H9 (cell line): ENCODE data around the gene SSX4B. TPM values are rescaled to one million over a fixed set of nuclear protein-coding genes. Genes with fewer than 3 reads are reported as not detected.
"Not testable (repeated sequence)": the region's sequence is repeated elsewhere in the genome, so short reads cannot be mapped to it uniquely, and the experiment has no call there.

Source experiments
- DNase-seq: peaks from one replicate; pipeline ENCODE4 v3.0.0-alpha.2; 2017
- H2AFZ ChIP-seq: one replicate; pipeline ENCODE4 v1.6.1; 2013; ENCODE audit warnings: mild to moderate bottlenecking, low read length, control low read depth, moderate library complexity
- H2AK5ac ChIP-seq: 2 replicates; pipeline ENCODE4 v1.6.1; 2013; ENCODE audit warnings: low read length, control low read depth, mixed read lengths; ENCODE audit not compliant: insufficient read length
- H2BK120ac ChIP-seq: one replicate; pipeline ENCODE4 v1.6.1; 2013; ENCODE audit warnings: low read depth, mild to moderate bottlenecking, low read length, control low read depth, inconsistent platforms; ENCODE audit not compliant: poor library complexity, severe bottlenecking
- H2BK12ac ChIP-seq: 2 replicates; pipeline ENCODE4 v1.6.1; 2013; ENCODE audit warnings: low read length, control low read depth, mixed read lengths, low read depth; ENCODE audit not compliant: insufficient read length
- H2BK15ac ChIP-seq: 2 replicates; pipeline ENCODE4 v1.6.1; 2013; ENCODE audit warnings: low read depth, low read length, control low read depth
- H2BK20ac ChIP-seq: one replicate; pipeline ENCODE4 v1.6.1; 2013; ENCODE audit warnings: low read depth, mild to moderate bottlenecking, low read length, control low read depth, inconsistent platforms; ENCODE audit not compliant: poor library complexity, severe bottlenecking
- H2BK5ac ChIP-seq: 2 replicates; pipeline ENCODE4 v1.6.1; 2013; ENCODE audit warnings: low read length, control low read depth, mixed read lengths; ENCODE audit not compliant: insufficient read length
- H3K14ac ChIP-seq: 2 replicates; pipeline ENCODE4 v1.6.1; 2013; ENCODE audit warnings: low read length, control low read depth; ENCODE audit not compliant: insufficient read depth
- H3K18ac ChIP-seq: 2 replicates; pipeline ENCODE4 v1.6.1; 2013; ENCODE audit warnings: low read depth, mild to moderate bottlenecking, mixed read lengths, low read length, control low read depth; ENCODE audit not compliant: insufficient read length
- H3K23ac ChIP-seq: 2 replicates; pipeline ENCODE4 v1.6.1; 2013; ENCODE audit warnings: low read length, control low read depth, mixed read lengths, low read depth; ENCODE audit not compliant: insufficient read length
- H3K23me2 ChIP-seq: 2 replicates; pipeline ENCODE4 v1.6.1; 2013; ENCODE audit warnings: low read depth, mild to moderate bottlenecking, mixed read lengths, low read length, control low read depth; ENCODE audit not compliant: insufficient read length, poor library complexity, severe bottlenecking
- H3K27ac ChIP-seq: 2 replicates; pipeline ENCODE4 v1.5.1; 2013; ENCODE audit warnings: low read length, control low read depth, mixed read lengths, low read depth; ENCODE audit not compliant: insufficient read length
- H3K27me3 ChIP-seq: 2 replicates; pipeline ENCODE4 v1.6.1; 2013; ENCODE audit warnings: low read length, control low read depth, inconsistent platforms; ENCODE audit not compliant: insufficient read depth
- H3K4ac ChIP-seq: 2 replicates; pipeline ENCODE4 v1.6.1; 2013; ENCODE audit warnings: low read depth, mild to moderate bottlenecking, control low read depth, inconsistent platforms, low read length, moderate library complexity
- H3K4me1 ChIP-seq: 2 replicates; pipeline ENCODE4 v1.6.1; 2013; ENCODE audit warnings: low read length, control low read depth, inconsistent platforms; ENCODE audit not compliant: insufficient read depth
- H3K4me2 ChIP-seq: 2 replicates; pipeline ENCODE4 v1.6.1; 2013; ENCODE audit warnings: low read length, control low read depth, mixed read lengths; ENCODE audit not compliant: insufficient read length, insufficient read depth
- H3K56ac ChIP-seq: 2 replicates; pipeline ENCODE4 v1.6.1; 2013; ENCODE audit warnings: low read depth, mild to moderate bottlenecking, mixed read lengths, low read length, control low read depth; ENCODE audit not compliant: insufficient read length
- H3K79me1 ChIP-seq: 2 replicates; pipeline ENCODE4 v1.6.1; 2013; ENCODE audit warnings: low read depth, mild to moderate bottlenecking, moderate library complexity, low read length, control low read depth, inconsistent platforms; ENCODE audit not compliant: insufficient read depth, poor library complexity, severe bottlenecking
- H3K79me2 ChIP-seq: 2 replicates; pipeline ENCODE4 v1.6.1; 2013; ENCODE audit warnings: low read length, control low read depth, inconsistent platforms; ENCODE audit not compliant: insufficient read depth
- H3K9ac ChIP-seq: 2 replicates; pipeline ENCODE4 v1.6.1; 2013; ENCODE audit warnings: low read length, control low read depth, mixed read lengths; ENCODE audit not compliant: insufficient read length; ENCODE audit errors: extremely low read depth
- H3K9me3 ChIP-seq: one replicate; pipeline ENCODE4 v1.6.1; 2013; ENCODE audit warnings: low read depth, low read length, inconsistent platforms; ENCODE audit not compliant: control insufficient read depth
- H3T11ph ChIP-seq: one replicate; pipeline ENCODE4 v1.6.1; 2013; ENCODE audit warnings: mild to moderate bottlenecking, low read length, control low read depth, inconsistent platforms
- H4K20me1 ChIP-seq: one replicate; pipeline ENCODE4 v1.6.1; 2013; ENCODE audit not compliant: control insufficient read depth, insufficient read length, insufficient read depth
- H4K5ac ChIP-seq: 2 replicates; pipeline ENCODE4 v1.6.1; 2013; ENCODE audit warnings: low read depth, mild to moderate bottlenecking, mixed read lengths, low read length, control low read depth; ENCODE audit not compliant: insufficient read length
- H4K8ac ChIP-seq: replicated peaks from 2 replicates; pipeline ENCODE4 v1.6.1; 2013; ENCODE audit warnings: low read length, control low read depth, mixed read lengths, low read depth; ENCODE audit not compliant: insufficient read length
- H4K91ac ChIP-seq: 2 replicates; pipeline ENCODE4 v1.6.1; 2013; ENCODE audit warnings: low read depth, mild to moderate bottlenecking, moderate library complexity, mixed read lengths, low read length, control low read depth; ENCODE audit not compliant: insufficient read length
- H3K27ac Mint-ChIP-seq, 3 experiments: 2 replicates in 2 of 3; 3 replicates in 1 of 3; pipeline ENCODE4 v1.8.0; 2020 to 2021; ENCODE audit warnings: mixed read lengths in 3 of 3, mild to moderate bottlenecking in 1 of 3, moderate library complexity in 1 of 3
- H3K27me3 Mint-ChIP-seq: 2 replicates; pipeline ENCODE4 v1.8.0; 2021; ENCODE audit warnings: low read depth, mild to moderate bottlenecking, moderate library complexity, mixed read lengths
- H3K36me3 Mint-ChIP-seq, 3 experiments: 2 replicates in 2 of 3; 3 replicates in 1 of 3; pipeline ENCODE4 v1.8.0; 2020 to 2021; ENCODE audit warnings: low read depth in 3 of 3, mixed read lengths in 3 of 3; ENCODE audit not compliant: insufficient read depth in 1 of 3
- H3K4me1 Mint-ChIP-seq, 2 experiments: 2 replicates each; pipeline ENCODE4 v1.8.0; 2020; ENCODE audit warnings: mixed read lengths in 2 of 2
- H3K4me3 Mint-ChIP-seq, 2 experiments: 2 replicates in 1 of 2; 3 replicates in 1 of 2; pipeline ENCODE4 v1.8.0; 2020 to 2021; ENCODE audit warnings: mild to moderate bottlenecking in 2 of 2, mixed read lengths in 2 of 2, moderate library complexity in 1 of 2
- H3K9me3 Mint-ChIP-seq, 2 experiments: 2 replicates in 1 of 2; 3 replicates in 1 of 2; pipeline ENCODE4 v1.8.0; 2020; ENCODE audit warnings: mild to moderate bottlenecking in 2 of 2, mixed read lengths in 2 of 2, moderate library complexity in 1 of 2
- WGBS: extraction: QIAGEN DNeasy Blood & Tissue Kit; methylation state at CpG from one replicate; pipeline ENCODE4 v1.1.7; 2013; ENCODE audit warnings: missing lambda C conversion rate, low lambda C conversion rate, mixed read lengths; ENCODE audit not compliant: insufficient read length; ENCODE audit errors: extremely low coverage; 5-methylcytosine and 5-hydroxymethylcytosine counted together
- total RNA-seq: library from RNA; stranded (reverse); gene quantifications from 2 replicates; pipeline ENCODE4 v1.2.1, GENCODE V29; 2021

The SSX4B gene
- total RNA-seq, 1 experiment from 2014 or later = not detected

DNA sequence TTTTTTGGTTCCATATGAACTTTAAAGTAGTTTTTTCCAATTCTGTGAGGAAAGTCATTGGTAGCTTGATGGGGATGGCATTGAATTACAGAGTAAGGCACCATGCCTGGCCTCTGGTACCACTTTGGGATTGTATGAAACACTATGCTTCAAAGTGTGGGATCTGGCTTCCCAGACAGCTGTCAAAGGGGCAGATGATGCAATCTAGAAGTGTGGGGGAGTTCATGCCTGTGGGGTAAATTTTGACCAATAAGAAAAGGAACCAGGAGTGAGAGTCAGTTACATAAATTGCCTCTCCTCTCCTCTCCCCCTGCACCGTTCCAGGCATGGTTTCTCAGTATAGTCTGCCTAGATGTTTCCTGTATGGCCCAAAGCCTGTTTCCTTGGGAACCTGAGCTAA, 13.9 kb downstream of the SSX4B start:
- not testable (repeated sequence) for H3K18ac ChIP-seq, H3K23me2 ChIP-seq, H4K20me1 ChIP-seq, H2BK12ac ChIP-seq, H3K4ac ChIP-seq, H3K27ac ChIP-seq, H2AK5ac ChIP-seq, H3K4me1 ChIP-seq, H3K27me3 Mint-ChIP-seq, H2AFZ ChIP-seq, H2BK20ac ChIP-seq, H3T11ph ChIP-seq, H2BK15ac ChIP-seq, H3K79me1 ChIP-seq, H3K9me3 ChIP-seq, H4K91ac ChIP-seq, H3K9ac ChIP-seq, H3K4me2 ChIP-seq, H4K5ac ChIP-seq, DNase-seq, H3K27me3 ChIP-seq, H3K56ac ChIP-seq, H3K79me2 ChIP-seq, H2BK5ac ChIP-seq, H2BK120ac ChIP-seq, H3K4me1 Mint-ChIP-seq, H3K23ac ChIP-seq, H3K4me3 Mint-ChIP-seq, H3K27ac Mint-ChIP-seq, H3K36me3 Mint-ChIP-seq, H3K14ac ChIP-seq, H4K8ac ChIP-seq
- peaks cover 8 to 13% of the 10 kb centered on the region in 2 experiments for H3K9me3 Mint-ChIP-seq
- WGBS = no CpG with 5 or more reads among the region's 1 CpG

DNA sequence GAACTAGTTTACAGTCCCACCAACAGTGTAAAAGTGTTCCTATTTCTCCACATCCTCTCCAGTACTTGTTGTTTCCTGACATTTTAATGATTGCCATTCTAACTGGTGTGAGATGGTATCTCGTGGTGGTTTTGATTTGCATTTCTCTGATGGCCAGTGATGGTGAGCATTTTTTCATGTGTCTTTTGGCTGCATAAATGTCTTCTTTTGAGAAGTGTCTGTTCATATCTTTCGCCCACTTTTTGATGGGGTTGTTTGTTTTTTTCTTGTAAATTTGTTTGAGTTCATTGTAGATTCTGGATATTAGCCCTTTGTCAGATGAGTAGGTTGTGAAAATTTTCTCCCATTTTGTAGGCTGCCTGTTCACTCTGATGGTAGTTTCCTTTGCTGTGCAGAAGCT, 14.8 kb downstream of the SSX4B start:
- not testable (repeated sequence) for H3K4me3 Mint-ChIP-seq, H4K5ac ChIP-seq, DNase-seq, H3K9ac ChIP-seq, H4K8ac ChIP-seq, H3K56ac ChIP-seq, H3K23ac ChIP-seq, H3K4me2 ChIP-seq, H3K4me1 Mint-ChIP-seq, H3K14ac ChIP-seq, H3K4ac ChIP-seq, H3K27ac ChIP-seq, H3K27me3 ChIP-seq, H2AFZ ChIP-seq, H3K4me1 ChIP-seq, H3K36me3 Mint-ChIP-seq, H3K9me3 ChIP-seq, H3K79me2 ChIP-seq, H3K79me1 ChIP-seq, H3K18ac ChIP-seq, H2BK12ac ChIP-seq, H2BK120ac ChIP-seq, H3T11ph ChIP-seq, H2BK5ac ChIP-seq, H3K23me2 ChIP-seq, H4K91ac ChIP-seq, H2BK15ac ChIP-seq, H4K20me1 ChIP-seq, H3K27ac Mint-ChIP-seq, H2BK20ac ChIP-seq, H2AK5ac ChIP-seq, H3K27me3 Mint-ChIP-seq
- peaks cover 8 to 13% of the 10 kb centered on the region in 2 experiments for H3K9me3 Mint-ChIP-seq
- WGBS = no CpG with 5 or more reads among the region's 2 CpGs
